Thoracic aorta (tissue), 2 donors: ENCODE data around the gene PP2D1. TPM values are rescaled to one million over a fixed set of nuclear protein-coding genes. Genes with fewer than 3 reads are reported as not detected.
A peak's percentile ranks its signal among the peaks of the same experiment; 100 is the strongest.
"Not testable (repeated sequence)": the region's sequence is repeated elsewhere in the genome, so short reads cannot be mapped to it uniquely, and the experiment has no call there.

Source experiments
- ATAC-seq: fragments of 150-250 bp; one replicate; pipeline ENCODE4 v1.8.0; 2017; ENCODE audit warnings: low read depth; ENCODE audit not compliant: insufficient number of reproducible peaks, low FRiP score
- DNase-seq: peaks from one replicate; pipeline ENCODE4 v3.0.0-alpha.2; 2020; ENCODE audit warnings: low spot score
- H3K27ac ChIP-seq, 2 donors: fragments of 200-600 bp; sonication (generic); 1 replicate in 1 of 2; 2 replicates in 1 of 2; pipeline ENCODE4 v1.5.1; 2016; ENCODE audit warnings: mild to moderate bottlenecking in 2 of 2, moderate library complexity in 2 of 2
- H3K27me3 ChIP-seq: fragments of 200-600 bp; sonication (generic); replicated peaks from 2 replicates; pipeline ENCODE4 v1.6.0; 2016; ENCODE audit warnings: mild to moderate bottlenecking; ENCODE audit not compliant: insufficient read depth
- H3K36me3 ChIP-seq: fragments of 200-600 bp; sonication (generic); one replicate; pipeline ENCODE4 v1.5.1; 2016
- H3K4me1 ChIP-seq, 2 donors: fragments of 200-600 bp; sonication (generic); 1 replicate in 1 of 2; 2 replicates in 1 of 2; pipeline versions ENCODE4 v1.5.1 to v1.6.0; 2016; ENCODE audit warnings: low read depth in 2 of 2, mild to moderate bottlenecking in 1 of 2; ENCODE audit not compliant: control insufficient read depth in 1 of 2
- H3K4me3 ChIP-seq: fragments of 200-600 bp; sonication (generic); 2 replicates; pipeline ENCODE4 v1.5.1; 2016; ENCODE audit warnings: mild to moderate bottlenecking
- H3K9me3 ChIP-seq: fragments of 200-600 bp; sonication (generic); 2 replicates; pipeline ENCODE4 v1.5.1; 2016
- CTCF ChIP-seq: fragments of 200-600 bp; sonication (generic); IDR thresholded peaks from one replicate; pipeline ENCODE4 v1.5.1; 2019; ENCODE audit warnings: antibody characterized with exemption
- total RNA-seq, 2 donors: library from RNA; depleted of rRNA; stranded (reverse); fragments of >200 nt; gene quantifications; one replicate each; pipeline versions ENCODE4 v1.1.0 to v1.2.3, GENCODE V29; 2016

PP2D1 gene
- total RNA-seq, 2 donors from 2014 or later = not detected

GRCh38 chr3:20028905-20029331 lies 16.9 kb upstream of the PP2D1 start:
- TF ChIP-seq CTCF = no peak
- H3K27ac ChIP-seq = no peak overlapping the region
- H3K9me3 ChIP-seq = no peaks in the 10 kb centered on the region
- H3K4me1 ChIP-seq = peaks cover 0 to 3% of the 10 kb centered on the region in 2 donors
- no peaks in the 10 kb centered on the region for H3K36me3 ChIP-seq
- H3K4me3 ChIP-seq = no peak overlapping the region
- ATAC-seq = no peak
- no peak for DNase-seq
- H3K27me3 ChIP-seq = no peaks in the 10 kb centered on the region

GRCh38 chr3:20027136-20027535 lies 15.1 kb upstream of the PP2D1 start:
- Histone ChIP-seq H3K4me1 (peaks cover 0 to 14% of the 10 kb centered on the region in 2 donors), H3K9me3 (no peaks in the 10 kb centered on the region), H3K27ac (no peak overlapping the region), H3K36me3 (no peaks in the 10 kb centered on the region), H3K4me3 (no peak overlapping the region), H3K27me3 (no peaks in the 10 kb centered on the region)
- no peak for TF ChIP-seq CTCF
- no peak for ATAC-seq
- no peak for DNase-seq

GRCh38 chr3:20023623-20024405 lies 11.8 kb upstream of the PP2D1 start:
- TF ChIP-seq CTCF = no peak
- Histone ChIP-seq H3K9me3 (no peaks in the 10 kb centered on the region), H3K4me1 (peaks cover 0 to 14% of the 10 kb centered on the region in 2 donors), H3K4me3 (no peak overlapping the region), H3K36me3 (no peaks in the 10 kb centered on the region), H3K27ac (peak overlapping the region; percentile 18 to 36), H3K27me3 (no peaks in the 10 kb centered on the region)
- ATAC-seq (no peak), DNase-seq (no peak)

DNA sequence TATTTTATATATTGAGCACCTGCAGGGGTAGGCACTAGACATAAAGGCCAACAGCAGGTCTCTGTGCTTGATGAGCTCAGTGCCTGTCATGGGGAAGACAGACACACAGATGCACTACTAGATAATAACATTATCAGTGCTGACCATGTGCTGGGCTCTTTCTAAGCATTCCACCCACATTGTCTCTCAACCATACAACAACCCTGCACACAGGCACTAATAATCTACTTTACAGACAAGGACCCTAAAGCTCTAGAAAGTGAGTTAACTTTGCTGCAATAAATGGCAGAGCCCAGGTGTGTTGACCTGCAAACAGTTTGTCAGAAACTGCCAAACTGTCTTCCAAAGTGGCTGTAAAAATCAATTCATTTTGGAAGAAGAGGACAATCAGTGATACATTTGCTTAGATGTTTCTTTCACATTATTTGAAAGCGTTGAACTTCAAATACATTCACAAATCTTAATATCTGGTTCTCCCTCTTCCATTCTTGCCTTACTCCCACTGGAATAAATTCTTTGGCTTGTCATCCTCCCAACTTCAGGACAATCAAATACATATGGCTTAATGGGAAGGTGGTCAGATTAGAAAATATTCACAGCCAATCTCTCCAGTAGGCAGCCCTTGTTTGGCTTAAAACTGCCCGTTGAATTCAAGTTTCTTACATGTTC lies 11.0 kb upstream of the PP2D1 start:
- DNase-seq (no peak), ATAC-seq (no peak)
- H3K36me3 ChIP-seq = no peaks in the 10 kb centered on the region
- H3K9me3 ChIP-seq = no peaks in the 10 kb centered on the region
- peaks cover 0 to 14% of the 10 kb centered on the region in 2 donors for H3K4me1 ChIP-seq
- no peaks in the 10 kb centered on the region for H3K27me3 ChIP-seq
- no peak overlapping the region for H3K4me3 ChIP-seq
- no peak for TF ChIP-seq CTCF
- H3K27ac ChIP-seq = peak overlapping the region; percentile 18 to 36

DNA sequence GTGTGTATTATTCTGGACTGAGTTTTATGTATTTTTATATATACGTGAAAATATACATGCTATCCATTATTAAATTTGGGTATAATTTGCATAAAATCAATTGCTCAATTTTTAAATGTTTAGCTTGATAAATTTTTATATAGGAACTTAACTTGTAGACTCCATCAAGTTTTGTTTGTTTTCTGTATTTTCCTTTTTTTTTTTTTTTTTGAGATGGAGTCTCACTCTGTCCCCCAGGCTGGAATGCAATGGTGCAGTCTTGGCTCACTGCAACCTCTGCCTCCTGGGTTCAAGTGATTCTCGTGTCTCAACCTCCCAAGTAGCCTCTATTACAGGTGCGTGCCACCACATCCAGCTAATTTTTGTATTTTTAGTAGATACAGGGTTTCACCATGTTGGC lies 4.0 kb upstream of the PP2D1 start:
- DNase-seq, ATAC-seq, H3K27me3 ChIP-seq, H3K27ac ChIP-seq, H3K9me3 ChIP-seq, H3K36me3 ChIP-seq, H3K4me1 ChIP-seq, H3K4me3 ChIP-seq: not testable (repeated sequence)
